NCI-H226 (cell line): Measurements from ENCODE around the gene ZNF837.
"Not testable (repeated sequence)": the region's sequence is repeated elsewhere in the genome, so short reads cannot be mapped to it uniquely, and the experiment has no call there.

ENCODE experiments used
- DNase-seq: peaks from one replicate; pipeline ENCODE4 v3.0.0-alpha.2; 2015

Gene ZNF837

DNA sequence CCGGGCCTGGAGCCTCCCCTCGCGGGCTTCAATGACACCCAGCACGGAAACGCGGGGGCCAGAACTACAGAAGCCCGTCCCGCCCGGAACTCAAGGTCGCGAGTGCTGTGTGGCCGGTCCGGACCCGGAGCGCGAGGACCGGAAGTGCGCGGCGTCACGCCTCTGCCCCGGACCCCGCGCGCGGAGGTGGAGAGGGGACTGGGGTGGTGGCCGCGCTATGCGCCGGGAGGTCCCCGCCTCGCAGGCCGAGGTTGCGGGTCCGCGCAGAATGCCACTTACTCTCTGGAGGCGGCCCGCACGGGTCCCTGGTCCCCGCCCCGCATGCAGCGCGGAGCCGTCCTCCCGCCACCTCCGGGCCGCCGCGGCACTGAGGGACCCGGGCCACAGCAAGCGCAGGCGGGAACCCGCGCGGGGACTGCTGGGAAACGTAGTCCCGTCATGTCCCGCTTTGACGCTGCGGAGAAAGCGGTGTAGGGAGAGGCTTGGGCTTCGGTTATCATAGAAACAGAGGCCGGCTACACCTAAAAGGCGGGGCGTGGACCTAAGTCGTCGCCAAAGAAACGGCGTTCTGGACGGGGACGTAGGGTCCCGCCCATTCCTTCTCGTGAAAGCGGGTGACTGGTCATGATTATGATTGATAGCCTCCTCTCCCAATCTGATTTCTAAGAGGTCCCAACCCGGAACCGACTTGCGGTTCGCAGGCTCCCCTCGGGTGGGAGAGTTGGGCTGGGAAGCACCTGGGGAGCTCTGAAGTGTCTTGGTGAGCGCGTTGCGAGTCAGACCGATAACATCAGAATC is at the start of gene ZNF837:
Gene ZNF837 (minus strand): TSS at position 369 of the 798 bp plus-strand sequence. CDS start 11,698 bp downstream, outside the sequence.
- peak; percentile 100 for DNase-seq

DNA sequence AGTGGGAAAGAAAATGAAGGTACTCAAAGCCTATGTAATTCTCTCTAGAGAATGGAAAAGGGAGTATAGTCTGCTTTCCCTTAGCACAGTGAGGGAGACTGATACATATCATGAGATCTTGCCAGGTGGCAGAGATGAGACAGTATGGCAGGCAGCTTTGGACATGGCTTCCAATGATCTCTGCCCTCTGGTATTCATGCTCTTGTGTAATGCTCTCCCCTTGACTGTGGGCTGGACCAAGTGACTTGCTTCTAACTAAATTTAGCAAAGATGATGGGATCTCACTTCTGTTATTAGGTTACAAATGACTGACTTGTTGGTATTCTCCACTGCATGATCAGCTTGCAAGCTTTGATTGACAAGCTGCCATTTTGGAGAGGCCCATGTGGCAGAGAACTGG is 48.9 kb upstream of the ZNF837 start:
- no peak for DNase-seq

DNA sequence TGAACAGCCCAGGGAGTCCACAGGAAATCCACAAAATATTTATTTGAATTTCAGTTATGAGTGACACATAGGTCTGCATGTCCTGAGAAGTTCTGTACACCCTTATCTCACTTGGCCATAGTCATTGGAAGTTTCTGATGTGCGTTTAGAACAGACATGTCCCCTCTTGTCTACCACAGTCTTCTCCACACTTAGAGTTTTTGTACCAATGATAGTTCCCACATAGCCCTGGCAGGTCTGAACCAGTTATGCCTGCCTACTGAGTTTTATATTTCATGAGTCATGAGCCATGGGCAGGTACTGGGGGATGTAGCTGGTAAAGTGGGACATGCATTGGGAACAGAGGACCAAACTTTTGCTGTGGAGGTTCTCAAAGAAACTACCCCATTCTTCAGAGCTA is 47.8 kb upstream of the ZNF837 start:
- no peak for DNase-seq

DNA sequence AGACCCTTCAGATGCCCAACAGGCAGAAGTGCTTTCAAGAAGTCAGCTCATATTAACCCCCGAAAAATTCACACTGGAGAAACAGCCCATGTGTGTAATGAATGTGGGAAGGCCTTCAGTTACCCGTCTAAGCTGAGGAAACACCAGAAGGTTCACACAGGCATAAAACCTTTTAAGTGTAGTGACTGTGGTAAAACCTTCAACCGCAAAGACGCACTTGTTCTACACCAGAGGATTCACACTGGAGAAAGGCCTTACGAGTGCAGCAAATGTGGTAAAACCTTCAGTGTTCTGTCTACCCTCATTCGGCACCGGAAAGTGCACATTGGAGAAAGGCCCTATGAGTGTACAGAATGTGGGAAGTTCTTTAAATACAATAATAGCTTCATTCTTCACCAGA is 36.2 kb upstream of the ZNF837 start:
- no peak for DNase-seq

DNA sequence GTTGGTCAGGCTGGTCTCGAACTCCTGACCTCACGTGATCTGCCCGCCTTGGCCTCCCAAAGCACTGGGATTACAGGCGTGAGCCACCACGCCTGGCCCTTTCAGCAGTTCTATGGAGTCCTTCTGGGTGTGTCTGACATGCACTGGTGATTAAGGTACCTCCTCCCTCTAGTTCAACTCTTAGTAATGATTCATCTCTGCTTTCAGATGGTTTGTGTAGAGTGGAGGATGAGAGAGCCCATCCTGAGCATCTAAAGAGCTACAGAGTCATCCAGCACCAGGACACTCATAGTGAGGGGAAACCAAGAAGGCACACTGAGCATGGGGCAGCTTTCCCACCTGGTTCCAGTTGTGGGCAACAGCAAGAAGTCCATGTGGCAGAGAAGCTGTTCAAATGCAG is 35.8 kb upstream of the ZNF837 start:
- DNase-seq, result no peak

DNA sequence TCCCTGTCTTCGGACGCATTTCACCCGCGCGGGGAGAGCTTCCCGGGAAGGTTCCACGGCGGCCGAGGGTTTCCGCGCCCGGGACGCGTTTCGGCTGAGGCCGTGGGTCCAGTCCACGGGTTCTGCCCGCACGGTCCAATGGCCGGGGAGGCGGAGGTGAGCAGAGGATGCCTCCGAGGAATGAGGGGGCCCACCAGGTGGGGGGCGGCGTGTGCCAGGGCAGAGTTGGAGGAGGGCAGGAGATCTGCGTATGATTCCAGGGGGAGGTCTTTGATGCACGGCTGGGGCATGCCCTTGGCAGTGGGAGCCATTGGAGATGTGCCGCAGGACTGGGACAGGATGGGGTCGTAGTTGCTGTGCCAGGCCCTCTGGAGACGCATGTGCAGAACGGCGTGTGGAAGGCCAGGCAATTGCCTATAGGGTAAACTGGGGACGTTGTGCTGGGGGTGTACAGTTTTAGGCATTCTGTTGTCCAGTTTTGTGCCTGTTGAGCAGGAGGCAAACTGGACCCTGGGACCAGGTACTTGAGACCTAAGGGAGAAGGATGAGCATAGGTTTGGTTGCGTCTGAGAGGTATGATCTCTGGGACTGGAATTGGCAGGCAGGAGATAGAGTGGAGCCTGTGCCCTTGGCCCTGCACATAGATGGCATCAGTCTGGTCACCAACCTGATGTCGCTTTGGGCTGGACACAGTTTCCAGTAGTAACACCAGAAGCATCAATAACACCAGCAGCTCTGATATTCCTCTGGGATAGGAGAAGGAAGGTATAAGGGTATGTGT is 28.4 kb upstream of the ZNF837 start:
- no peak for DNase-seq

DNA sequence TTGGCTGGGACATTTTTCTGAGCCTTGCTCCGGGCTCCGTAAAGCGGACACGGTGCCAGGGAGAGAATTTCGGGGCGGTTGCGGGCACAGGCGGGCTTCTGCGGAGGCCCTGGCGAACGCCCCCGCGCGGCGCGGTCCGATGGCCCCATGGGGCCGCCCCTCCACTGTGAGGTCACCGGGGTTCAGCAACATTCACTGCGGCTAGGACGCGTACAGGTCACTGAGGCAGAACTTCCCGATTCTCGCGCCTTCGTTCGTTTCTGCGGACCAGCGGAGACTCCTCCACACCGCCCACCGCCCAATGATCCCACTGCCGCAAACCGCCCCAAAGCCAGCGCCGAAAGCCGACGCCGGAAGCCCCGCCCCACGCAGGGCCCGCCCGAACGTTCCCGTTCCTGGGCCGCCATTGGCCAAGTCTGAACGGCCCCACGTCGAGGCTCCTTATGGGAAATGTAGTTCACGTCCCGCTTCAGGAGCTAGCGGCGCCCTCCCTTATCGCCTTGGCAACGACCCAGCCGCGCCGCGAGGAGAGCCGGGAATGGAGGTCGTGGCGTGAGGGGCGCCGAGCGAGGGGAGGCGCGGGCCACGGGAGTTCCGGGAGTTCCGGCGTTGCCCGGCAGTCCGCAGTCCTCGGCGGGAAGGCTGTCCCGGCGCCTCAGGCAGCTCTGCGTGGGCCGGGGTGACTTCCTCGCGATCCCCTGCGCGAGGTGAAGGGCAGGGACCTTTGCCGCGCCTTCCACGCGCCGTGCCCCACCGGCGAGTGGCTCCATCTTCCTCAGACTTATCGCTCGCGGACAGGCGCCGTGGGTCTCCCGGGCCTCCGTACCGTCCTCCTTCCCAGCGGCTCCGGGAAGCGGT is 27.6 kb upstream of the ZNF837 start, which contains the start of gene ZNF584:
Gene ZNF584 (plus strand): TSS at position 498 of the 858 bp plus-strand sequence. CDS start 499 bp downstream, outside the sequence.
- DNase-seq, result peak; percentile 98

DNA sequence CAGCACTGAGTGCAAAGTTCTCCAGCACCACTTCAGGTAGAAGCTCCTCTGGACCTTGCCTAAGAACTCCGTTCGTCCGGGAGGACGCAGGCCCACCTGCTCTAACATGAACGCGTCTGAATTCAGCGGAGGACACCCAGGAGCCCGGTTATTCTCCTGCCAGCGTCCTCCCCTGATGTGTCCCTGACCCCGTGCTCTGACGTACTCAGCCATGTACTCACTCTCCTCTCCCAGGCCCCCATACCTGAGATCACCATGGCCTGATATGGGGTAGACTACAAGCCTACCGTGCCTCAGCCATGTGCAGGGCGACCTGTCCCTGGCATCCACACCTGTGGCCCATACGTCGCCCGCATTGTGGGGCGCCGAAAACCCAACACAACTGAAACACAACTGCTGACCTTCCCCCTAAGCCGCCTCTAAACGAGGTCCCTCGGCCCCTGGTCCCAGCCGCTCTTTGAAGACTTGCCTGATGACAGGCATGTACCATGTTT is 26.9 kb upstream of the ZNF837 start:
- no peak for DNase-seq

DNA sequence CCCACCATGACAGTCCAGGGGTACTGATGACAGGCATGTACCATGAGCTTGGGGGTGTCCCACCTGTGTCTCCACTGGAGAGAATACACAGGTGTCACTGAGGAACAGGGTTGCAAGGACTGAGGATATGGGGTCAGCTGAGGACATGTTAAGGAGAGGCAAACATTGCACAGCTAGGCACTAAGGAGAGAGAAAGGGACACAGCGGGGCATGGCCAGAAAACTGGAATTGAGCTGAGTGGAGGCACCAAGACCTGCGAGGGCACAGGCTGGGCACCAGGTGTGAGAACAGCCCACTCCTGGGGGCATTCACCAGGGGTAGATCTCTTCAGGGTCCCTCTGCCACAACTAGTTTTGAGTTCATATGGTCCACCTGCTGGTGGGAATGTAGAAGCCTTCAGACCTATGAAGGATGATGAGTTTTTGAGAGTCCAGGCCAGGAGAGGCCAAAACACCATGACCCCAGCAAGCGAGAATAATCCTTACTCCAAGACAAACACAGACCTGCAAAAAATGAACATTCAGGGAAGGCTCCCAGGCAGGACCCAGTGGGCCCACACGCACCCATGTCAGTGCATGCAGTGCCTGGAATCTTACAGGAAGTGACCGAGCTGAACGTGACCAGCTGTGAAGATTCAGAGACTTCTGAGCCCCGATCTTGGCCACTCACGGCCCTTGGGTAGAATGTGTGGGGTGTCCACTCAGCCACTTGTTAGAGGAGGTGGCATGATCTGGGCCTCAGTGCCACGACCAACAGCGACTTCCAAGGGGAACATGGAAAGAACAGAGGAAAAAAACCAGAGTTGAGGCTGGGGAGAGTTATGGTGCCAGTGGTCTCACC is 26.2 kb upstream of the ZNF837 start:
- no peak for DNase-seq

DNA sequence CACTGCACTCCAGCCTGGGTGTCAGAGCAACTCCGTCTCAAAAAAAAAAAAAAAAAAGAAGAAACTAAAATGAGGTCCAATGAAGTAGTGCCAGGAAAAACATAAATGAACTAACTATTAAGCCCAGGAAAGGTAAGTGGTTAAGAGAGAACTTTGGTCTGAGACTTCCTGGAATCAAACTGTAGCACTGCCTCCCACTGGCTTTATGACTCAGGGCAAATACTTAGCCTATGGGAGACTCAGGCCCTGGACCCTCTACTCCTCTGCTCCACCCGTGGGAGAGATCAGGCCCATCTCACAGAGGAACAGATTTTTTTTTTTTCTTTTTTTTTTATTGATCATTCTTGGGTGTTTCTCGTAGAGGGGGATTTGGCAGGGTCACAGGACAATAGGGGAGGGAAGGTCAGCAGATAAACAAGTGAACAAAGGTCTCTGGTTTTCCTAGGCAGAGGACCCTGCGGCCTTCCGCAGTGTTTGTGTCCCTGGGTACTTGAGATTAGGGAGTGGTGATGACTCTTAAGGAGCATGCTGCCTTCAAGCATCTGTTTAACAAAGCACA is 23.2 kb upstream of the ZNF837 start:
- DNase-seq, result not testable (repeated sequence)

DNA sequence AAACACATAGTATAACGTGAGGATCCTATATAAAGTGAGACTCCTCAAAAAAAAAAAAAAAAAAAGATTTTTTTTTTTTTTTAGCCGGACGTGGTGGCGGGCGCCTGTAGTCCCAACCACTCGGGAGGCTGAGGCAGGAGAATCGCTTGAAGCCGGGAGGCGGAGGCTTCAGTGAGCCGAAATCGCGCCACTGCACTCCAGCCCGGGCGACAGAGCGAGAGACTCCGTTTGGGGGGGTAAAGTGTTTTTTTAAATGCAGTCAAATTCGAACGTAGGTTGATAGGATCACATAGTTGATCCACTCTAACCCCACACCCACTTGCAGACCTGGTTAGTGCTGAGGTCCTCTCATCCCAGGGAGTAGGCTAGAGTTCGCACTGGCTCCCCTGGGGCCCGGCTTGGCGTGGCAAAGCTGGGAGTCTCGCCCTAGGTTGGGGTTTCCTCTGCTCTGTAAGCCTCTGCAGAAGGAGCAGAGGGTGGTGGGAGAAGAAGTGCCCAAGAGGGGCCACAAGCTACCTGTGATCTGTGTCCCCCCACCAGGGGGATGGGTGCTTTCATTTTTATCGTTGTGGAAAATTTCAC is 21.1 kb upstream of the ZNF837 start:
- DNase-seq, result no peak

DNA sequence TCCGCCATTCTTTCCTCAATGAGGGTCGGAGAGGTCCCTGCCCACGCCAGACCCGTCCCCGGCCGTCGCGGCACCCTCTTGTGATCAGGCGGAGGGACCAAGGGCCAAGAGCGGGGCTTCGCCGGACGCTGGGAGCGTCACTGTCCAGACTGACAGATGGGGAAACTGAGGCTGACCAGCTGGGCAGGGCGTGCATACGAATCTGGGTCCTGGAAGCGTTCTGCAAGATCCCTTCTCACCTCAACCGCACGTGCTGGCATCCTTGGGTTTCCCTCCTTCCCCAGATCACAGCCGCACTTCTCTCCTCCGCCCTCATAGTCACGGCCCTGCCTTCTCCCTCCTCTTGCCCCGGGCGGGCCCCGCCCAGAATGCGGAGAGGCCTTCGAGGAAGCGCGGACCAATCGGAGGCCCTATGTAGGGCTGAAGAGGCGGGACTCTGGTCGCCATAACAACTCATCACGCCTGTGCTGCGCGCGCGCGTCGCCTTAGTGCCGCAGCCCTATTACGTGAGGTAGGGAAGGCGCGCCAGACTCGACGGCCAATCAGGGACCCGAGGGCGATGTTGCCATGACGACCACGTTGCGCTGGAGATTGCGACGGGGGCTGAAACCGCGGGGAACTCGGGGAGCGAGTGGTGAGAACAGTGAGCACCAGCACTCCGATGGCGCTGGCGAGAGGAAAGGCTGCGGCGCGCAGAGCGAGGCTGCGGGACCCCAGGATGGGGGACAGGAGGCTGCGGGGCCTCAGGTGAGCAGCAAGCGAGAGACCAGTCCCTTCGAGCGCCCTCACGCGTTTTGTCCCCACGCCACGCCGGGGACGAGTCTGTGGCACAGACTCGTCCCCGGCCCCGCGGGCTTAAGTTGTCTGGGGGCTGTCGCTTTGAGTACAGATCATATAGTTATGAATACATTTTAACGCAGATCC is 20.3 kb upstream of the ZNF837 start:
- peak; percentile 99 for DNase-seq

DNA sequence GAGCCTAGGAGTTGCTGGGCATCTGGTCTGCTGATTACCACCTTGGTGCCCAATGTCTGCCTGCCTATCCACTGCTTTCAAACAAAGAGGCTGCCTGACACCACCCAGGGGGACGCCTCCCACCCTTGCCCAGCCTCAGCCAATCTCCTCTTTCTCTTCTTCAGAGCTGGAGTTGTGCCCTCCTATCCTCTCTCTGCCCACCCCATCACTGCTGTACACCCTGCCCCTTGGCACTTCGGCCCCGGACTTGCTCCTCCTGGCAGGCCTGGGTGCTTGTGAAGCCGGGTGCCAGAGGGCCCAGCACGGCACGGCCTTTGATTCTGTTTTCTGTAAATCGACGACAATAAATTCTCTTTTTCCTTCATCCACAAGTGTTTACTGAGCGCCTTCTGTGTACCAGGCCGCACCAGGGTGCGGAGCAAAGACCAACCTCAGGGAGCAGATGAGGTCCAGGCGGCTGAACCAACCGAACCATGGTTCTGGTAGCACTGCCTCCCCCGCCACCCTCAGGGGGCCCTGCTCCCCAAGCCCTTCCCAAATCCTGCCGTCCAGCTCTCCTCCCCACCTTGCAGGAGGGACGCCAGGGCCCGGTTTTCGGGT is 19.6 kb upstream of the ZNF837 start:
- no peak for DNase-seq

DNA sequence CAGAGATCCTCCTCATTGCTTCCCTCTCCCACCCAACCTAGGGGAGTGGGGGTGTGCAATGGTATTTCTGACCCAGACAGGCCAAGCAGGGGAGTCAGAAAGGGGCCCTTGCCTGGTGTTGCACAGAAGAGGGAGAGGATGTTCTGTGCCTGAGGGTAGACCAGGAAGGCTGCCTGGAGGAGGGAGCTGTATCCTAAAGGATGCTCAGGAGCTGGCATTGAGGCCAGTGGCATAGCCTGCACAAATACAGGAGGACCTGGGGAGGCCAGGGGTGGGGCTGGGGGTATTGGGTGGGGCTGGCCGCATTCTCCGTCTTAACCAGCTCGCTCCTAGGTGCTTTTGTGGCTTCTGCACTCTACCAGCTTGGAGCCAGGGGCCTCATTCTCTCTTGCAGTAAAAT is 19.1 kb upstream of the ZNF837 start:
- no peak for DNase-seq

DNA sequence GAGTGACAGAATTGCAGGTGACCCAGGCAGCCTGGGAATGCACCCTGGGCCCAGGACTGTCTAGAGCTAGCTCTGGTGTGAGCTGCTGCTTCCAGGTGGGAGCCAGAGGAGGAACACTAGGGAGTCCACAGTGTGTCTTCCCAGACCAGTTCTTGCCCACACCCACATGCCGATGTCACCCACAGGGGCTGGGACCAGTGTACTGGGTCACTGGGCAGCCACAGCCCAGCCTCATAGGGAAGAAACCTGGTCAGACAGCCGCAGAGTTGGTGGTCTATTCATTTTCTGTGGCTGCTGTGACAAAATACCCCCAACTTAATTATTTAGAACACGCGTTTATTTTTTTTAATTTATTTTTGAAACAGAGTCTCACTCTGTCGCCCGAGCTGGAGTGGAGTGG is 17.7 kb upstream of the ZNF837 start:
- DNase-seq, result no peak

DNA sequence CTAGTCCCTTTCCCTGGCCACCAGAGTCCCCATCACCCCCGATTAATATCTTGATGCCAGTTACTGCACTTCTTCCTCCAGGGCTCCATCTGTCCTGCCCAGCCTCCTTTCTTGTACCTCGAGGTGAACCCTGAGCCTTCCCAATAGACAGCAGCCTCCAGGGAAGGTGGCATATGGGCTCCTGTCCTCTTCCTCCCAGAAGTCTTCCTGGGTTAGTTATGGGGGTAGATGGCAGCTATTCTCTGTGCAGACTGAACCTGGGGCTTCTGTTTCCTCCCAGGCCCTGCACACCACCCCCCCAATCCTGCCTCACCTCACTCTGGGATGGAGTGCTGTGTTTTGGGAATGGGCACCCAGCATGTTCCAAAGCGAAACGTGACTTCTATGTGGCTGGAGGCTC is 17.3 kb upstream of the ZNF837 start:
- no peak for DNase-seq

DNA sequence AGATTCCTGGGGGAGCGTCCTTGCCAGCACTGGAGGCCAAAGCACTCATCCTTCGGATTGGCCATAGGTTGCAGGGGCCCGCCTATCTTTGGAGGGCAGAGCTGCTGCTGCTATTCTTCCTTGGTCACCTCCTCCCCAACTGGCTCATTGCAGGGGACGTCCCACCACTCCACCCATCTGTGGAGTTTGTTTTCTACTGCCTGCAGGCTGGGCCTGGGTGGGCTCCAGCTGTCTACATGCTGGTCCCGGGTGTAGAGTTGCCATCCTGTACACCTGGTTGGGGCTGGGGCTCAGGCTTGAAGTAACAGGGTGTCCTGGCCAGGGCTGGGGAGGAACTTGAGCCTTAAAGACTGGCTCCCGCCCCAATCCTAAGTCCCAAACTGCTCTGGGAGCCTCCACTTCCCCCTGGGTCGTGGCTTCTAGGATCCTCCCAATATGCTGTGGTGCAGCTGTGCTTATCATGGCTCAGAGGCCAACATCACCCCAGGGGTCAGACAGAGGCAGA is 16.8 kb upstream of the ZNF837 start:
- no peak for DNase-seq

DNA sequence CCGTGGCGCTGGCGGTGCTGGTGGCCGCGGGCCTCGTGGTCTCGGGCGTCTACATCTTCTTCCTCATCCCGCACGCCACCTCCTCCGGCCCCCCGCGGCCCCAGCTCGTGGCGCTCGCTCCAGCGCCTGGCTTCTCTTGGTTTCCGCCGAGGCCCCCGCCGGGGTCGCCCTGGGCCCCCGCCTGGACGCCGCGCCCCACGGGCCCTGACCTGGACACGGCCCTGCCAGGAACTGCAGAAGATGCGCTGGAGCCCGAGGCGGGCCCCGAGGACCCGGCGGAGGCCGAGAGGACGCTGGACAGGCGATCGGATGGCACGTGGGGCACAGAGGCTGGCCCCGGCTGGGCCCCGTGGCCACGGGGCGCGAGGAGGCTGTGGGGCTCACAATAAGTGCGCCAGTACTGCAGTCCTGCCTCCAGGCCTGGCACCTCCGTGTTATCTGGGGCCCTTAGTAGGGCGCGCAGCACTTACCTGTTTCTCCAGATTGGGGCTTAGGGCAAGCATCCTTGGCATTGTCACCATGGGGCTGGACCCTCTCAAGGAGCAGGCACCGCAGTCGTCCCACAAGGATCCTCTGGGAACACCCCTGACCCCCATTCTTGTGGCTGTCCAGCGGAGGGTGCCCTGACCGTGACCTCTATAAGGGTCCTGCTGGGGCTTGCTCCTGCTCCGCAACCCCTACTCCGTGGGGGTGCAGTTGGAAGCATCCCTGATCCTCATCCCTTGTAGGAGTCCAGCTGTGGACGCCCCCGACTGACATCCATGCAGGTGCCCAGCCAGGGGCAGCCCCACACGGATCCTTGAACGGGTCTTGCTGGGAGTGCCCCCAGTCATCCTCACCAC is 16.1 kb upstream of the ZNF837 start:
- DNase-seq, result no peak
